Osteoblast (primary cell): Measurements from ENCODE around the gene NEGR1. TPM values are rescaled to one million over a fixed set of nuclear protein-coding genes. Genes with fewer than 3 reads are reported as not detected.

Experiments
- DNase-seq: peaks from one replicate; pipeline ENCODE4 v3.0.0; 2011; ENCODE audit warnings: low spot score, mixed read lengths; ENCODE audit not compliant: insufficient read length; ENCODE audit errors: missing footprints
- H2AFZ ChIP-seq: 2 replicates; pipeline ENCODE4 v1.6.0; 2011; ENCODE audit warnings: mild to moderate bottlenecking, low read length
- H3K27ac ChIP-seq: 2 replicates; pipeline ENCODE4 v1.5.1; 2011; ENCODE audit warnings: mild to moderate bottlenecking, low read depth, low read length, moderate library complexity
- H3K27me3 ChIP-seq: 2 replicates; pipeline ENCODE4 v1.6.0; 2012; ENCODE audit warnings: mild to moderate bottlenecking, control low read depth, inconsistent platforms, low read length, moderate library complexity; ENCODE audit not compliant: insufficient read depth
- H3K36me3 ChIP-seq: 2 replicates; pipeline ENCODE4 v1.5.1; 2011; ENCODE audit warnings: mild to moderate bottlenecking, low read length, control low read depth, moderate library complexity; ENCODE audit not compliant: insufficient read depth
- H3K4me1 ChIP-seq: 2 replicates; pipeline ENCODE4 v1.5.1; 2011; ENCODE audit warnings: mild to moderate bottlenecking, low read length, control low read depth, moderate library complexity; ENCODE audit not compliant: insufficient read depth
- H3K4me2 ChIP-seq: 2 replicates; pipeline ENCODE4 v1.6.0; 2011; ENCODE audit warnings: mild to moderate bottlenecking, low read length; ENCODE audit not compliant: insufficient read depth
- H3K4me3 ChIP-seq: fragments of 200-600 bp; sonication (generic); 3 replicates; pipeline ENCODE4 v1.5.1; 2012; ENCODE audit warnings: mild to moderate bottlenecking, low read length, inconsistent platforms; ENCODE audit not compliant: insufficient read depth
- H3K79me2 ChIP-seq: 2 replicates; pipeline ENCODE4 v1.6.0; 2012; ENCODE audit warnings: mild to moderate bottlenecking, low read length, control low read depth, inconsistent platforms; ENCODE audit not compliant: insufficient read depth
- H3K9me3 ChIP-seq: 2 replicates; pipeline ENCODE4 v1.5.1; 2011; ENCODE audit warnings: low read depth, low read length, control low read depth
- H4K20me1 ChIP-seq: 2 replicates; pipeline ENCODE4 v1.6.0; 2012; ENCODE audit warnings: mild to moderate bottlenecking, low read length, control low read depth; ENCODE audit not compliant: insufficient read depth
- total RNA-seq: library from RNA; depleted of rRNA; stranded (reverse); fragments of >200 nt; gene quantifications from 2 replicates; pipeline ENCODE4 v1.2.3, GENCODE V29; 2012
- TF ChIP-seq, protein P1 (sequence below): IDR thresholded peaks from 2 replicates; pipeline ENCODE4 v1.5.1; 2011; ENCODE audit warnings: mild to moderate bottlenecking, low read depth, low read length, moderate library complexity; ENCODE audit errors: extremely low read depth

The NEGR1 gene
- total RNA-seq, 1 donor, result 18.1 TPM

DNA sequence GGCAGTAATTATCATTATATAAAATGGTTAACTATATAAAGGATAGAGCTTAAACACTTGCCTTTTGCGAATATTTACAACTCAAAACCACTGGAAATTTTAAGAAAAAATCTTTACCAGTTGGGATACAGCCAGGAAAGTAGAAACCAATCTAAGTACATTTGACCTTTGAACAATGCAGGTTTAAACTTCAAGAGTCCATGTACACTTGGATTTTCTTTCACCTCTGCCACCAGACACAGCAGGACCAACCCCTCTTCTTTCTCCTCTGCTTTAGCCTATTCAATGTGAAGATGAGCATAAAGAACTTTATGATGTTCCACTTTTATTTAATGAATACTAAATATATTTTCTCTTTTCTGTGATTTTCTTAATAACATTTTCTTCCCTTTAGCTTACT lies 361.1 kb downstream of the NEGR1 start:
- H3K79me2 ChIP-seq, result no peaks in the 10 kb centered on the region

GRCh38 chr1:71920556-71920955 lies 361.8 kb downstream of the NEGR1 start:
- no peaks in the 10 kb centered on the region for H3K79me2 ChIP-seq
- H3K27ac ChIP-seq, result no peak overlapping the region
- H3K36me3 ChIP-seq, result no peaks in the 10 kb centered on the region
- no peak for DNase-seq
- H3K9me3 ChIP-seq, result no peaks in the 10 kb centered on the region
- H3K4me3 ChIP-seq, result no peak overlapping the region
- TF ChIP-seq, protein P1, sequence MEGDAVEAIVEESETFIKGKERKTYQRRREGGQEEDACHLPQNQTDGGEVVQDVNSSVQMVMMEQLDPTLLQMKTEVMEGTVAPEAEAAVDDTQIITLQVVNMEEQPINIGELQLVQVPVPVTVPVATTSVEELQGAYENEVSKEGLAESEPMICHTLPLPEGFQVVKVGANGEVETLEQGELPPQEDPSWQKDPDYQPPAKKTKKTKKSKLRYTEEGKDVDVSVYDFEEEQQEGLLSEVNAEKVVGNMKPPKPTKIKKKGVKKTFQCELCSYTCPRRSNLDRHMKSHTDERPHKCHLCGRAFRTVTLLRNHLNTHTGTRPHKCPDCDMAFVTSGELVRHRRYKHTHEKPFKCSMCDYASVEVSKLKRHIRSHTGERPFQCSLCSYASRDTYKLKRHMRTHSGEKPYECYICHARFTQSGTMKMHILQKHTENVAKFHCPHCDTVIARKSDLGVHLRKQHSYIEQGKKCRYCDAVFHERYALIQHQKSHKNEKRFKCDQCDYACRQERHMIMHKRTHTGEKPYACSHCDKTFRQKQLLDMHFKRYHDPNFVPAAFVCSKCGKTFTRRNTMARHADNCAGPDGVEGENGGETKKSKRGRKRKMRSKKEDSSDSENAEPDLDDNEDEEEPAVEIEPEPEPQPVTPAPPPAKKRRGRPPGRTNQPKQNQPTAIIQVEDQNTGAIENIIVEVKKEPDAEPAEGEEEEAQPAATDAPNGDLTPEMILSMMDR, result no peak
- no peak overlapping the region for H3K4me2 ChIP-seq
- no peaks in the 10 kb centered on the region for H3K4me1 ChIP-seq
- no peaks in the 10 kb centered on the region for H3K27me3 ChIP-seq
- H2AFZ ChIP-seq, result no peak overlapping the region
- no peaks in the 10 kb centered on the region for H4K20me1 ChIP-seq

More for the DNA sequence above, 361.1 kb downstream of the NEGR1 start:
- Histone ChIP-seq H3K36me3 (no peaks in the 10 kb centered on the region), H3K9me3 (no peaks in the 10 kb centered on the region), H2AFZ (no peak overlapping the region), H3K27ac (no peak overlapping the region), H4K20me1 (no peaks in the 10 kb centered on the region), H3K4me2 (no peak overlapping the region), H3K4me1 (no peaks in the 10 kb centered on the region), H3K27me3 (no peaks in the 10 kb centered on the region), H3K4me3 (no peak overlapping the region)
- TF ChIP-seq, protein P1, result no peak
- no peak for DNase-seq

GRCh38 chr1:71919811-71920509 lies 362.4 kb downstream of the NEGR1 start:
- Histone ChIP-seq H3K27me3 (no peaks in the 10 kb centered on the region), H3K79me2 (no peaks in the 10 kb centered on the region), H4K20me1 (no peaks in the 10 kb centered on the region), H3K36me3 (no peaks in the 10 kb centered on the region), H3K4me3 (no peak overlapping the region), H3K27ac (no peak overlapping the region), H3K4me2 (no peak overlapping the region), H3K9me3 (no peaks in the 10 kb centered on the region), H2AFZ (no peak overlapping the region), H3K4me1 (no peaks in the 10 kb centered on the region)
- TF ChIP-seq, protein P1, result no peak
- DNase-seq, result no peak

GRCh38 chr1:71918630-71919029 lies 363.7 kb downstream of the NEGR1 start:
- no peak for DNase-seq
- H2AFZ ChIP-seq, result no peak overlapping the region
- H3K27ac ChIP-seq, result no peak overlapping the region
- H3K36me3 ChIP-seq, result no peaks in the 10 kb centered on the region
- peaks cover 6% of the 10 kb centered on the region for H3K4me1 ChIP-seq
- no peaks in the 10 kb centered on the region for H3K9me3 ChIP-seq
- H3K4me2 ChIP-seq, result no peak overlapping the region
- no peaks in the 10 kb centered on the region for H4K20me1 ChIP-seq
- TF ChIP-seq, protein P1, result no peak
- H3K79me2 ChIP-seq, result no peaks in the 10 kb centered on the region
- H3K4me3 ChIP-seq, result no peak overlapping the region
- H3K27me3 ChIP-seq, result no peaks in the 10 kb centered on the region
